Sigmoid colon (tissue), 4 donors: ENCODE results near the gene SLC45A3.

Experiments used
- CTCF ChIP-seq, 4 experiments: fragments of 450-650 bp in 3 of 4; fragments of 200-600 bp in 1 of 4; IDR thresholded peaks; one replicate each; pipeline ENCODE4 v1.5.1; 2016 to 2019; ENCODE audit warnings: antibody characterized with exemption in 4 of 4, mild to moderate bottlenecking in 3 of 4, moderate library complexity in 2 of 4
- EP300 ChIP-seq, 4 donors: sonication (generic); formaldehyde crosslinking; IDR thresholded peaks; one replicate each; pipeline ENCODE4 v1.6.1; 2017; ENCODE audit warnings: antibody characterized with exemption in 4 of 4
- POLR2A ChIP-seq, 2 donors: fragments of 450-650 bp; IDR thresholded peaks; one replicate each; pipeline ENCODE4 v1.6.1; 2016; ENCODE audit warnings: antibody characterized with exemption in 2 of 2, mild to moderate bottlenecking in 2 of 2, moderate library complexity in 2 of 2
- POLR2AphosphoS5 ChIP-seq, 4 donors: sonication (generic); formaldehyde crosslinking; IDR thresholded peaks; one replicate each; pipeline ENCODE4 v1.6.1; 2017; ENCODE audit warnings: antibody characterized with exemption in 4 of 4

- TF ChIP-seq CTCF (IDR thresholded peaks at IDR 0.05) (no peak), POLR2A (IDR thresholded peaks at IDR 0.05) (no peak), EP300 (IDR thresholded peaks at IDR 0.05) (no peak), POLR2AphosphoS5 (IDR thresholded peaks at IDR 0.05) (no peak)
These were observed 52.4 kb downstream of the SLC45A3 start for GRCh38 chr1:205627956-205628355.
